Measurements from ENCODE around the gene RRAGD. TPM values are rescaled to one million over a fixed set of nuclear protein-coding genes. Genes with fewer than 3 reads are reported as not detected.

Gene RRAGD
- total RNA-seq, 1 donor from 2014 or later: 35.4 TPM

DNA sequence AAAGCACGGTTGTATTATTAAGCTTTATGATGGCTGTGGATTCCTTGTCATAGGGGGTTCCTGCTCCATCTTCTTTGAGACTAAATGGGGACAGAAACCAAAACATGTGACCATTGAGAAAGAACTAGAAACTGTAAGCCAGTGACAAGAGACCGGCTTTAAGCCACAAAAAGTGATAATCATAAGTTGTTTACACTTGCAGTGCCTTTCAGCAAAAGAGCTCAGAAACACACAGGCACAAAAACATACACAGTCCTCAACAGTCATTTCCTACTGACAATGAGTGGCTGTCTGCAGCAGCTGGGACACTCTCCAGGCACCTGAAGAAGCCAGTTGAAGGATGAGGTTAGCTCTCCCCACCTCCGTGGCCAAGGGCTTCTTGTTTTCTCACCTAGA lies 39.6 kb downstream of the RRAGD start:
- no peaks in the 10 kb centered on the region for H3K36me3 ChIP-seq (ENCODE audit: control insufficient read depth, insufficient read depth, low read length)
- TF ChIP-seq, protein P1, sequence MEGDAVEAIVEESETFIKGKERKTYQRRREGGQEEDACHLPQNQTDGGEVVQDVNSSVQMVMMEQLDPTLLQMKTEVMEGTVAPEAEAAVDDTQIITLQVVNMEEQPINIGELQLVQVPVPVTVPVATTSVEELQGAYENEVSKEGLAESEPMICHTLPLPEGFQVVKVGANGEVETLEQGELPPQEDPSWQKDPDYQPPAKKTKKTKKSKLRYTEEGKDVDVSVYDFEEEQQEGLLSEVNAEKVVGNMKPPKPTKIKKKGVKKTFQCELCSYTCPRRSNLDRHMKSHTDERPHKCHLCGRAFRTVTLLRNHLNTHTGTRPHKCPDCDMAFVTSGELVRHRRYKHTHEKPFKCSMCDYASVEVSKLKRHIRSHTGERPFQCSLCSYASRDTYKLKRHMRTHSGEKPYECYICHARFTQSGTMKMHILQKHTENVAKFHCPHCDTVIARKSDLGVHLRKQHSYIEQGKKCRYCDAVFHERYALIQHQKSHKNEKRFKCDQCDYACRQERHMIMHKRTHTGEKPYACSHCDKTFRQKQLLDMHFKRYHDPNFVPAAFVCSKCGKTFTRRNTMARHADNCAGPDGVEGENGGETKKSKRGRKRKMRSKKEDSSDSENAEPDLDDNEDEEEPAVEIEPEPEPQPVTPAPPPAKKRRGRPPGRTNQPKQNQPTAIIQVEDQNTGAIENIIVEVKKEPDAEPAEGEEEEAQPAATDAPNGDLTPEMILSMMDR (IDR thresholded peaks at IDR 0.05; ENCODE audit: insufficient read depth, low read length, poor library complexity, severe bottlenecking): no peak
- no peaks in the 10 kb centered on the region for H3K27me3 ChIP-seq (ENCODE audit: control insufficient read depth, insufficient read depth, low read length)
- H3K4me3 ChIP-seq (ENCODE audit: low read depth, low read length): no peak overlapping the region
- no peak for DNase-seq (ENCODE audit: low read depth)

DNA sequence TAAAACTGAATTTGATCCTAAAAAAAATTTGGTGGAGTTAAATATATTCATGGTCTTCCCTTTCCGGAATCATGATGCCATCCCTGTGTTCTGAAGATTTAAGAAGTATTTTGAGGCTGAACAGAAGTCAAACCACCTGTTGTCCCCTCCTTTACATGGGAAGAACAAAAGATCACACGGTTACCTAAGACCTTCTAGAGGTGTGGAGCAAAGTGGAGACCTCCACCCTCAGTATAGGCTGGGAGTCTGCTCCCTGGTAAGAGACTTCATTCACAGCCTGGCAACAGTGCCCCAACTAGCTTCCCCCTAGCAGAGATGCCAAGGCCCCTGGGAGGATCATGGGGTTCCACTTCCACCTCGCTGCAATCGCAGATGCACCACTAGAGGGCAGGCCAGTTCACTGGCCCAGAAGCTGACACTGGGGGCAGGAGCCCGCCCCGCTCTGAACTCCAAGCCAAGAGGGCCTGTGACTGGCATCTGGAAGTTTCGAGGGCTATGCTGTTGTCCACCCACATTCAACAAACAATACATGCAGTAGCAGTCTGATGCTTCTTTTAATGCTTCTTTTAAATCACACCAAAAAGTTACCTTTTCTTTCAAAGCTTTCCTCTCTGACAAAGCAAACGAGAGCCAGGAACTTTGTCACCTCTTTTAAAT lies 40.1 kb downstream of the RRAGD start:
- Histone ChIP-seq H3K27me3 (ENCODE audit: control insufficient read depth, insufficient read depth, low read length) (no peaks in the 10 kb centered on the region), H3K36me3 (ENCODE audit: control insufficient read depth, insufficient read depth, low read length) (no peaks in the 10 kb centered on the region), H3K4me3 (ENCODE audit: low read depth, low read length) (no peak overlapping the region)
- TF ChIP-seq, protein P1 (IDR thresholded peaks at IDR 0.05; ENCODE audit: insufficient read depth, low read length, poor library complexity, severe bottlenecking): peak; percentile 97
- DNase-seq (ENCODE audit: low read depth): no peak

- TF ChIP-seq, protein P1 (IDR thresholded peaks at IDR 0.05; ENCODE audit: insufficient read depth, low read length, poor library complexity, severe bottlenecking): peak; percentile 58
- Histone ChIP-seq H3K4me3 (ENCODE audit: low read depth, low read length) (no peak overlapping the region), H3K36me3 (ENCODE audit: control insufficient read depth, insufficient read depth, low read length) (no peaks in the 10 kb centered on the region), H3K27me3 (ENCODE audit: control insufficient read depth, insufficient read depth, low read length) (no peaks in the 10 kb centered on the region)
- DNase-seq (ENCODE audit: low read depth): no peak
Measured at GRCh38 chr6:89368999-89369398, 43.1 kb downstream of the RRAGD start.

DNA sequence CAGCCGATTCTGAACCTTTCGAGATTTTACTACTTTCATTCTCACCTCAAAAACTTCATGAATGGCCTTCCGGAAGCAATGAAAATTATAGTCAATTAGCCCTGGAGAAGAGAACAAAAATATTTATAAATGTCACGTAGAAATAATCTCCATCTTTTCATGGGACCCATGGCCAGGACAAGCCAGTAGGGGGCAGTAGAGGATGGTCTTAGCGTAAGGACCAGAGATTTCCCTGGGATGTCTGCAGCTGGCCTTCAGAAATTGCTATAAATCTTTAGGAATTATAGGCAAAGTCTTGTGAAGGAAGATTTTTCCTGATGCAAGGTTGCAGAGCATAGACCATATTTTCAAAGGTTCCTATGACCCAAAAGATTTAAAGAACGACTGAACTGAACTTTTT lies 44.0 kb downstream of the RRAGD start:
- Histone ChIP-seq H3K4me3 (ENCODE audit: low read depth, low read length) (no peak overlapping the region), H3K27me3 (ENCODE audit: control insufficient read depth, insufficient read depth, low read length) (no peaks in the 10 kb centered on the region), H3K36me3 (ENCODE audit: control insufficient read depth, insufficient read depth, low read length) (no peaks in the 10 kb centered on the region)
- DNase-seq (ENCODE audit: low read depth): no peak
- TF ChIP-seq, protein P1 (IDR thresholded peaks at IDR 0.05; ENCODE audit: insufficient read depth, low read length, poor library complexity, severe bottlenecking): peak; percentile 83

- no peaks in the 10 kb centered on the region for H3K36me3 ChIP-seq (ENCODE audit: control insufficient read depth, insufficient read depth, low read length)
- no peak overlapping the region for H3K4me3 ChIP-seq (ENCODE audit: low read depth, low read length)
- TF ChIP-seq, protein P1 (IDR thresholded peaks at IDR 0.05; ENCODE audit: insufficient read depth, low read length, poor library complexity, severe bottlenecking): no peak
- H3K27me3 ChIP-seq (ENCODE audit: control insufficient read depth, insufficient read depth, low read length): no peaks in the 10 kb centered on the region
- DNase-seq (ENCODE audit: low read depth): no peak
Measured at GRCh38 chr6:89364586-89364985, 47.5 kb downstream of the RRAGD start.

- no peaks in the 10 kb centered on the region for H3K36me3 ChIP-seq (ENCODE audit: control insufficient read depth, insufficient read depth, low read length)
- H3K27me3 ChIP-seq (ENCODE audit: control insufficient read depth, insufficient read depth, low read length): no peaks in the 10 kb centered on the region
- H3K4me3 ChIP-seq (ENCODE audit: low read depth, low read length): no peak overlapping the region
- no peak for DNase-seq (ENCODE audit: low read depth)
- TF ChIP-seq, protein P1 (IDR thresholded peaks at IDR 0.05; ENCODE audit: insufficient read depth, low read length, poor library complexity, severe bottlenecking): no peak
Measured at GRCh38 chr6:89361171-89361570, 50.9 kb downstream of the RRAGD start.
